IMR-90 (cell line): Measurements from ENCODE around the gene PBX4.

Source experiments
- CTCF ChIP-seq: conservative IDR thresholded peaks from 2 replicates; pipeline ENCODE4 v1.5.1; 2012; ENCODE audit warnings: mild to moderate bottlenecking, low read depth, low read length, improper control_type of control experiment
- ELK1 ChIP-seq: fragments of 150-350 bp; IDR thresholded peaks from 2 replicates; pipeline ENCODE4 v1.6.1; 2016; ENCODE audit warnings: low read depth, mild to moderate bottlenecking, low read length, moderate library complexity, borderline replicate concordance
- FOS ChIP-seq: fragments of 150-350 bp; IDR thresholded peaks from 2 replicates; pipeline ENCODE4 v1.6.1; 2016; ENCODE audit warnings: low read depth, low read length
- POLR2A ChIP-seq: IDR thresholded peaks from 2 replicates; pipeline ENCODE4 v1.6.1; 2012; ENCODE audit warnings: mild to moderate bottlenecking, low read depth, low read length
- RAD21 ChIP-seq: IDR thresholded peaks from 2 replicates; pipeline ENCODE4 v1.6.1; 2012; ENCODE audit warnings: low read length, improper control_type of control experiment
- RFX5 ChIP-seq: IDR thresholded peaks from 2 replicates; pipeline ENCODE4 v1.8.0; 2012; ENCODE audit warnings: low read depth, mild to moderate bottlenecking, low read length, moderate library complexity
- SMC3 ChIP-seq: fragments of 150-350 bp; IDR thresholded peaks from 2 replicates; pipeline ENCODE4 v1.6.1; 2016; ENCODE audit warnings: low read depth, mild to moderate bottlenecking, antibody characterized with exemption, low read length, moderate library complexity

GRCh38 chr19:19652482-19653295 is 34.2 kb upstream of the PBX4 start:
- TF ChIP-seq SMC3: no peak
- no peak for TF ChIP-seq CTCF
- no peak for TF ChIP-seq FOS
- TF ChIP-seq RFX5: no peak
- TF ChIP-seq ELK1: no peak
- no peak for TF ChIP-seq POLR2A
- no peak for TF ChIP-seq RAD21
